ENCODE data around the gene ADIPOR2. TPM values are rescaled to one million over a fixed set of nuclear protein-coding genes. Genes with fewer than 3 reads are reported as not detected.

ADIPOR2 gene
- total and polyA plus RNA-seq, 2 donors (not counting 1 experiment from before 2014, with no cell fraction given), result 9.2 to 35.9 TPM

- POLR2A ChIA-PET, result no interaction called here
- no peak overlapping the region for H3K4me2 ChIP-seq (replicated peaks; ENCODE audit: low read depth, low read length, poor library complexity, severe bottlenecking)
- DNase-seq (no peak), ATAC-seq (ENCODE audit: low read depth) (no peak)
- H3K4me3 ChIP-seq (ENCODE audit: control extremely low read depth in 1 of 5, extremely low read depth in 1 of 5, insufficient read depth in 1 of 5, low read depth in 2 of 5, low read length in 4 of 5), result no peak overlapping the region
- no peaks in the 10 kb centered on the region for H3K79me2 ChIP-seq (ENCODE audit: control insufficient read depth, insufficient read depth, low read length)
- H3K9me3 ChIP-seq (ENCODE audit: control extremely low read depth in 1 of 3, control insufficient read depth in 2 of 3, insufficient read depth in 1 of 3, low read length in 2 of 3), result peaks cover 0 to 8% (median 0%) of the 10 kb centered on the region in 3 donors
- H2AFZ ChIP-seq (ENCODE audit: insufficient read depth, low read depth, low read length, poor library complexity, severe bottlenecking), result no peak overlapping the region
- H3K27me3 ChIP-seq (replicated peaks in 1 of 4; ENCODE audit: control extremely low read depth in 1 of 4, control insufficient read depth in 3 of 4, insufficient read depth in 4 of 4, low read length in 3 of 4), result peaks cover 0 to 18% (median 3%) of the 10 kb centered on the region in 4 experiments
- H3K36me3 ChIP-seq (replicated peaks in 1 of 2; ENCODE audit: control extremely low read depth in 1 of 2, control insufficient read depth in 1 of 2, extremely low read depth in 1 of 2, insufficient read depth in 2 of 2, low read length in 1 of 2), result no peaks in the 10 kb centered on the region
- no peaks in the 10 kb centered on the region for H4K20me1 ChIP-seq (ENCODE audit: control insufficient read depth, insufficient read depth, low read length, poor library complexity, severe bottlenecking)
- no peaks in the 10 kb centered on the region for H3K9me3 Mint-ChIP-seq (ENCODE audit: insufficient read depth)
- TF ChIP-seq CTCF (IDR thresholded peaks at IDR 0.05) (no peak), EZH2 (IDR thresholded peaks at IDR 0.05; ENCODE audit: borderline replicate concordance, insufficient read depth, low read depth, low read length, poor library complexity, severe bottlenecking) (no peak)
- H3K4me3 Mint-ChIP-seq, result no peak overlapping the region
- CTCF ChIA-PET, result interaction anchor here (1.0 kb wide), 1 partner anchor 111 kb away, joined by 3 read pairs; no protein-coding TSS in a partner anchor
- H3K4me1 Mint-ChIP-seq, result peaks cover 3% of the 10 kb centered on the region
- no peak overlapping the region for H3K9ac ChIP-seq (ENCODE audit: low read length)
- peaks cover 43% of the 10 kb centered on the region for H3K27me3 Mint-ChIP-seq
- H3K4me1 ChIP-seq (ENCODE audit: control insufficient read depth in 2 of 2, insufficient read depth in 2 of 2, low read length in 2 of 2), result no peaks in the 10 kb centered on the region
- H3K27ac Mint-ChIP-seq, result no peak overlapping the region
- 95% methylated on average over 9 of the region's 11 CpGs for whole genome bisulfite sequencing (ENCODE audit: insufficient coverage)
- H3K27ac ChIP-seq (ENCODE audit: low read length in 2 of 2), result no peak overlapping the region
- intact Hi-C loops (cut with micrococcal nuclease), result no loop called here
Measured at GRCh38 chr12:1829306-1829900, 138.5 kb downstream of the ADIPOR2 start.

GRCh38 chr12:1830401-1830845, 139.6 kb downstream of the ADIPOR2 start:
- ATAC-seq (ENCODE audit: low read depth) (no peak), DNase-seq (no peak)
- H3K79me2 ChIP-seq (ENCODE audit: control insufficient read depth, insufficient read depth, low read length), result no peaks in the 10 kb centered on the region
- ChIA-PET CTCF (interaction anchor here (1.4 kb wide), 1 partner anchor 110 kb away, joined by 3 read pairs; no protein-coding TSS in a partner anchor), POLR2A (no interaction called here)
- no peak overlapping the region for H3K27ac ChIP-seq (ENCODE audit: low read length in 2 of 2)
- H4K20me1 ChIP-seq (ENCODE audit: control insufficient read depth, insufficient read depth, low read length, poor library complexity, severe bottlenecking), result no peaks in the 10 kb centered on the region
- peaks cover 0 to 8% (median 0%) of the 10 kb centered on the region in 3 donors for H3K9me3 ChIP-seq (ENCODE audit: control extremely low read depth in 1 of 3, control insufficient read depth in 2 of 3, insufficient read depth in 1 of 3, low read length in 2 of 3)
- H2AFZ ChIP-seq (ENCODE audit: insufficient read depth, low read depth, low read length, poor library complexity, severe bottlenecking), result no peak overlapping the region
- Mint-ChIP-seq H3K4me1 (peaks cover 3% of the 10 kb centered on the region), H3K27me3 (peaks cover 48% of the 10 kb centered on the region), H3K4me3 (no peak overlapping the region), H3K9me3 (ENCODE audit: insufficient read depth) (no peaks in the 10 kb centered on the region), H3K27ac (no peak overlapping the region)
- H3K4me2 ChIP-seq (replicated peaks; ENCODE audit: low read depth, low read length, poor library complexity, severe bottlenecking), result no peak overlapping the region
- intact Hi-C loops (cut with micrococcal nuclease), result no loop called here
- WGBS (ENCODE audit: insufficient coverage), result 50% methylated on average over 2 of the region's 3 CpGs
- H3K9ac ChIP-seq (ENCODE audit: low read length), result no peak overlapping the region
- TF ChIP-seq CTCF (IDR thresholded peaks at IDR 0.05) (no peak), EZH2 (IDR thresholded peaks at IDR 0.05; ENCODE audit: borderline replicate concordance, insufficient read depth, low read depth, low read length, poor library complexity, severe bottlenecking) (no peak)
- no peaks in the 10 kb centered on the region for H3K36me3 ChIP-seq (replicated peaks in 1 of 2; ENCODE audit: control extremely low read depth in 1 of 2, control insufficient read depth in 1 of 2, extremely low read depth in 1 of 2, insufficient read depth in 2 of 2, low read length in 1 of 2)
- H3K4me1 ChIP-seq (ENCODE audit: control insufficient read depth in 2 of 2, insufficient read depth in 2 of 2, low read length in 2 of 2), result no peaks in the 10 kb centered on the region
- H3K4me3 ChIP-seq (ENCODE audit: control extremely low read depth in 1 of 5, extremely low read depth in 1 of 5, insufficient read depth in 1 of 5, low read depth in 2 of 5, low read length in 4 of 5), result no peak overlapping the region
- H3K27me3 ChIP-seq (replicated peaks in 1 of 4; ENCODE audit: control extremely low read depth in 1 of 4, control insufficient read depth in 3 of 4, insufficient read depth in 4 of 4, low read length in 3 of 4), result peaks cover 0 to 21% (median 3%) of the 10 kb centered on the region in 4 experiments

Data from B cell (primary cell).